Pancreas (tissue), 10 donors: ENCODE results near the gene M1AP. TPM values are rescaled to one million over a fixed set of nuclear protein-coding genes. Genes with fewer than 3 reads are reported as not detected.
A peak's percentile ranks its signal among the peaks of the same experiment; 100 is the strongest.

Experiments
- ATAC-seq, 4 donors: fragments of 200-7000 bp; cut with Tn5 transposase; one replicate each; pipeline versions ENCODE4 v1.8.0 to v1.9.1; 2020; ENCODE audit warnings: mild to moderate bottlenecking in 4 of 4, moderate library complexity in 4 of 4
- DNase-seq, 6 donors: peaks; one replicate each; pipeline ENCODE4 v3.0.0-alpha.2; 2020
- FAIRE-seq: peaks from 2 replicates; lab custom pipeline; 2012; peaks lifted over from hg19 to GRCh38; lab: Jason Lieb, UNC
- H3K27ac ChIP-seq, 4 donors: fragments of 200-600 bp; sonication (generic); 1 replicate in 3 of 4; 2 replicates in 1 of 4; pipeline versions ENCODE4 v1.5.0 to v1.8.0; 2020
- H3K27me3 ChIP-seq, 4 donors: fragments of 200-600 bp; one replicate each; pipeline ENCODE4 v1.8.0; 2021
- H3K36me3 ChIP-seq, 3 donors: fragments of 200-600 bp; sonication (generic) in 1 of 3; one replicate each; pipeline versions ENCODE4 v1.5.0 to v1.8.0; 2020 to 2021
- H3K4me1 ChIP-seq, 3 donors: fragments of 200-600 bp; one replicate each; pipeline ENCODE4 v1.8.0; 2021
- H3K4me3 ChIP-seq, 4 donors: fragments of 200-600 bp; sonication (generic) in 2 of 4; one replicate each; pipeline versions ENCODE4 v1.5.0 to v1.8.0; 2020 to 2021
- H3K9me3 ChIP-seq, 4 donors: fragments of 200-600 bp; one replicate each; pipeline ENCODE4 v1.8.0; 2021
- CTCF ChIP-seq, 4 donors: fragments of 200-600 bp; sonication (generic) in 3 of 4; IDR thresholded peaks; one replicate each; pipeline versions ENCODE4 v1.5.0 to v1.8.0; 2021; ENCODE audit warnings: antibody characterized with exemption in 4 of 4
- WGBS, 2 donors: extraction: QIAGEN DNeasy Blood & Tissue Kit; methylation state at CpG; one replicate each; pipeline ENCODE4 v1.1.7; 2013; 5-methylcytosine and 5-hydroxymethylcytosine counted together
- intact Hi-C, 3 donors: fragments of 100-400 bp; cut with DNase I; formaldehyde crosslinking; loops; one replicate each; pipeline versions ENCODE4 v1.11.1 to v1.14.2; 2022
- polyA plus RNA-seq, 2 donors: library from polyadenylated mRNA; stranded (reverse); fragments of 200-250 nt; gene quantifications; one replicate each; pipeline ENCODE4 v1.2.3, GENCODE V29; 2013
- total RNA-seq, 6 donors: library from RNA; stranded (reverse); fragmentation: NEBNext Ultra II Directional in 4 of 6; extraction: Animal tissue kit (Norgen Biotek cat#: 25700) in 4 of 6; gene quantifications; one replicate each; pipeline versions ENCODE4 v1.2.1 to v1.2.4, GENCODE V29; 2021 to 2023
- donor health status: healthy with polysubstance abuse.
- donor health status: DM: no; HTN: no; CAD: no; lungs with moderate emphysema.
- donor health status: DM: no; HTN: no; CAD: no.
- donor health status: control.
- donor health status: control.
- donor health status: Bipolar disorder and iron deficiency.
- donor health status: DM: yes; HTN: yes; CAD: no.
- donor health status: DM: no; HTN: no; CAD: no.
- donor health status: DM: no; HTN: no; CAD: no.
- donor health status: DM: yes; HTN: yes; CAD: no.

The M1AP gene
- total RNA-seq (under 1 TPM; 0.13 to 0.66 (median 0.27) TPM), polyA plus RNA-seq (under 1 TPM; 0.11 to 0.45 TPM)

- WGBS, 2 donors, result 18 to 19% methylated on average over 40 to 45 of the region's 45 CpGs
- Histone ChIP-seq H3K36me3 (no peaks in the 10 kb centered on the region), H3K9me3 (no peaks in the 10 kb centered on the region), H3K27ac (no peak within 1 kb of the TSS), H3K27me3 (no peaks in the 10 kb centered on the region), H3K4me3 (peak within 1 kb of the TSS in 1 of 4 donors; percentile 34), H3K4me1 (no peaks in the 10 kb centered on the region)
- DNase-seq, result peak in 4 of 6 donors; percentile 15 to 62 (median 39)
- ATAC-seq, result peak in 3 of 4 donors; percentile 66 to 85 (median 68)
- no peak for FAIRE-seq
- intact Hi-C loops, result no loop called here
- no peak for TF ChIP-seq CTCF (IDR thresholded peaks at IDR 0.05)
Observed at GRCh38 chr2:74648009-74648443, at the start of gene M1AP. Gene M1AP, minus strand, starts transcription at chr2:74648330. Its CDS starts 8,055 bp downstream, at chr2:74640275.

DNA sequence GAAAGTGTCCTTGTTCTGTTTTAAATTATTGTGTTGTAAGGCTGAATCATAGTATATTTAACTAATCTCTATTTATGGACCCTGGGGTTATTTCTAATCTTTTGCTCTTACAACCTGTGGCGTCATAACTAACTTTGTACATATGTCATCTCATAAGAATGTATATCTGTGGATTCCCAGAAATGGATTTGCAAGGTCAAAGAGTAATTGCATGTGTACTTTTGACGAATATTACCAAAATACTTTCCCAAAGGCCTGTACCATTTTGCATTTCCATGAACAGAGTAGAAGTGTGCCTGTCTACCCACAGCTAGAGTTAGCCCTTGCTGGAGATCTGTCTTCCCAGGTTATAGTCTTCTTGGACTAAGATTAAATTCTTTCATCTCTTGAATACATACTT, 48.7 kb upstream of the M1AP start:
- WGBS, 2 donors, result 62 to 70% methylated on average over 2 of the region's 2 CpGs
- Histone ChIP-seq H3K4me3 (no peak overlapping the region), H3K36me3 (no peaks in the 10 kb centered on the region), H3K9me3 (no peaks in the 10 kb centered on the region), H3K4me1 (no peaks in the 10 kb centered on the region), H3K27ac (no peak overlapping the region), H3K27me3 (no peaks in the 10 kb centered on the region)
- DNase-seq (no peak), ATAC-seq (no peak), FAIRE-seq (no peak)
- TF ChIP-seq CTCF (IDR thresholded peaks at IDR 0.05), result no peak
- intact Hi-C loops, result no loop called here

DNA sequence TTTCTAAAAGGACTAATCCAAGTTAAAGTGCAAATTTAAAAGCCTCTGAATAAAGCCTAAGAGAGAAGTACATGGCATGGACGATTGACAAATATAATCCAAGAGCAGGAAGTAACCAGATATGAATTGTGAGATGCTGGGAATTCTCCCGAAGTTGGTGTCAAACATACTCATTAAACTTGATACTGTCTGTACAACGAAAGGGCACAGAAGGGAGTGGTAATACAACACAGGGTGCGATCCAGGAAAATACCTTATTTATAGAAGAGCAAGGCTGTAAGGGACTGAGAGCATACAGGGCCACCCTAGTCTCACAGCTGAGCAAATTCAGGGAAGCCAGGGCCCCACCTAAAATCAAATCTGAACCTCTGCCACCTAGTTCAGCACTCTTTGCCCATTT, 47.5 kb upstream of the M1AP start:
- no peak for DNase-seq
- H3K27ac ChIP-seq, result no peak overlapping the region
- intact Hi-C loops, result no loop called here
- no peak for TF ChIP-seq CTCF (IDR thresholded peaks at IDR 0.05)
- H3K4me3 ChIP-seq, result no peak overlapping the region
- H3K27me3 ChIP-seq, result no peaks in the 10 kb centered on the region
- H3K4me1 ChIP-seq, result no peaks in the 10 kb centered on the region
- 48 to 51% methylated on average over 4 of the region's 4 CpGs for WGBS, 2 donors
- ATAC-seq, result no peak
- H3K36me3 ChIP-seq, result no peaks in the 10 kb centered on the region
- H3K9me3 ChIP-seq, result no peaks in the 10 kb centered on the region
- FAIRE-seq, result no peak

- no peaks in the 10 kb centered on the region for H3K4me1 ChIP-seq
- DNase-seq (no peak), FAIRE-seq (no peak), ATAC-seq (no peak)
- intact Hi-C loops, result no loop called here
- no peak overlapping the region for H3K4me3 ChIP-seq
- H3K36me3 ChIP-seq, result no peaks in the 10 kb centered on the region
- H3K9me3 ChIP-seq, result no peaks in the 10 kb centered on the region
- no peaks in the 10 kb centered on the region for H3K27me3 ChIP-seq
- WGBS, 2 donors, result 55 to 63% methylated on average over 3 of the region's 3 CpGs
- TF ChIP-seq CTCF (IDR thresholded peaks at IDR 0.05), result no peak
- no peak overlapping the region for H3K27ac ChIP-seq
Observed at GRCh38 chr2:74694281-74694680, 46.2 kb upstream of the M1AP start.

GRCh38 chr2:74693668-74694067, 45.5 kb upstream of the M1AP start:
- ATAC-seq, result no peak
- 11 to 13% methylated on average over 1 of the region's 1 CpG for WGBS, 2 donors

More at GRCh38 chr2:74693668-74694067, 45.5 kb upstream of the M1AP start:
- no peak overlapping the region for H3K27ac ChIP-seq
- H3K9me3 ChIP-seq, result no peaks in the 10 kb centered on the region
- no peaks in the 10 kb centered on the region for H3K36me3 ChIP-seq
- FAIRE-seq, result no peak
- no peak for TF ChIP-seq CTCF (IDR thresholded peaks at IDR 0.05)
- no peak for DNase-seq
- H3K27me3 ChIP-seq, result no peaks in the 10 kb centered on the region
- no peaks in the 10 kb centered on the region for H3K4me1 ChIP-seq
- intact Hi-C loops, result no loop called here
- H3K4me3 ChIP-seq, result no peak overlapping the region
